ENCODE measurements around the gene ARID5B.

Gene ARID5B

GRCh38 chr10:62106929-62107519, 205.5 kb downstream of the ARID5B start:
- peak overlapping the region; percentile 32; the same call in 1 of the 2 replicates for H3K27ac ChIP-seq
- no peak for TF ChIP-seq CTCF (conservative IDR thresholded peaks at IDR 0.05)

DNA sequence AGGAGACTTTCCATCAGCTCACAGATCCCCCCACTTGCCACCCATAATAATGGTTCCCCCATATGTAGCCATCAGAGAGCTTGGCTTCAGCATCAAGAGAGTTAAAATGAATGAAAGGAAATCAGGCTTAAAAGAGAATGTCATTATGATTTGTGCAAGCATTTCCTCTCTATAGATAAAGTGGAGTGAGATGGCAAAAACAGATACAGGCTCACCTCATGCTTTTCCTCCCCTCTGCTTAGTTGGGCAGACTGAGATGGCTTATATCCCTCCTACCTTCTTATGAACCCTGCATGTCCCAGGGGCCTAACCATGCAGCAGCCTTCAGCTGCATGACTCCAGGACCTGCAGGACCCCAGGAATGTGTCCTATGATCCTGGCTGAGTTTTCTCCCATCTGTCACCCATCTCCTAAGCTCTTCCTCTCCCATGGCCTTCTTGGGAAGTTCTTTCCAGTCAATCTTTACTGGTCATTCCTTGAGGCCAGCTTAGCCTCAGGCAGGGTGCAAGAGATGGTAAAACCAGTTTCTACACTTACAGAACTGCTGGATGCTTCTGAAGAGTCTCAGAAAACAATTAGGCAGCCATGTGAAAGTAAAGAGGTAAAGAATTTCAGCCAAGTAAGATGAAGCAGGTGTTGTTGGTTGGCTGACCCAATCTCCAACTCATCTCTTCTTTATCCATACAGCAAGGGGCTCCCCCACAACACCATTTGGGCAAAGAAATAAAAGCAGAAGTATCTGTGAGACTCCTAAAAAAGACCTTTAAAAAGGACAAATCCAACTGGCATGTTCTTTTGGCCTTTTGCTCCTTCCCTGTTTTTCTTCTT, 207.5 kb downstream of the ARID5B start:
- TF ChIP-seq CTCF (conservative IDR thresholded peaks at IDR 0.05), result no peak
- no peak overlapping the region; the same call in 1 of the 2 replicates for H3K27ac ChIP-seq

- no peak for TF ChIP-seq CTCF (conservative IDR thresholded peaks at IDR 0.05)
- H3K27ac ChIP-seq, result no peak overlapping the region; the same call in 1 of the 2 replicates
Observed at GRCh38 chr10:62109587-62110293, 208.2 kb downstream of the ARID5B start.

GRCh38 chr10:62112300-62112699, 210.8 kb downstream of the ARID5B start:
- H3K27ac ChIP-seq, result peak overlapping the region; percentile 33; the same call in 1 of the 2 replicates
- TF ChIP-seq CTCF (conservative IDR thresholded peaks at IDR 0.05), result no peak

DNA sequence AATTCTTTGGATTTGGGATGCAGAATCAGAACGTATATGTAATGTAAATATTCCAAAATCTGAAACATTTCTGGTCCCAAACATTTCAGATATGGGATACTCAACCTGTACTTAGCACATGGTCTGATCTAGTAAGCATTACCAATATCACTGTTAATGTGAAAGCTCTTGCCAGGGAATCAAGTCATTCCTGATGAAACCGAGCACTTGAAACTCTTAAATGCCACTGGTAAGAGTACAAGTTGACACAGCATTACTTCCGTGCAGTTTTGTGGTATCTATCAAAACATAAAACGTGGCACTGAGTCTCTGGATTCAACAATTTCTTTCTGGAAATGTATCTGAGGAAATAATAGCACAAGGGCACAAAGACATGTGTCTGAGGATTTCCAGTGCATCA, 211.5 kb downstream of the ARID5B start:
- H3K27ac ChIP-seq, result peak overlapping the region; percentile 23; the same call in 1 of the 2 replicates
- TF ChIP-seq CTCF (conservative IDR thresholded peaks at IDR 0.05), result no peak

- no peak overlapping the region for H3K27ac ChIP-seq
- TF ChIP-seq CTCF (conservative IDR thresholded peaks at IDR 0.05), result no peak
Observed at GRCh38 chr10:62113680-62114079, 212.2 kb downstream of the ARID5B start.

DNA sequence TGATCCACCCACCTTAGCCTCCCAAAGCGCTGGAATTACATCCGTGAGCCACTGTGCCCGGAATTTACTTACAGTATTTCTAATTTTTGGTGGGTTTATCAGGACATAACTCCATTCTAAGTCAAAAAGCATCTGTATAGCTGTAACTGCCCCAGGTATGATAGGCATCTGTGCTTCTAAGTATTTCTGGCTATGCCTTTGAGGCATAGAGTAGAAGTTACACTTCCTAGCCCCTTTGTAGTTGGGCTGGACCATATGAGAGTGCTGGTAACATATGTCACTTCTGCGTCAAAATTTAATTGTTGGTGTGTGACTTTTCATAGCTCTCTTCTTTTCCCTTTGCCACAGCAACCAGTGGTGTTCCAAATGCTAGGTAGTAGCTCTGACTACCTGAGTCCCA, 213.8 kb downstream of the ARID5B start:
- no peak for TF ChIP-seq CTCF (conservative IDR thresholded peaks at IDR 0.05)
- no peak overlapping the region for H3K27ac ChIP-seq

Data from VCaP (cell line).